ENCODE results near the gene HEBP1. TPM values are rescaled to one million over a fixed set of nuclear protein-coding genes. Genes with fewer than 3 reads are reported as not detected.

The HEBP1 gene
- total RNA-seq, 4 donors from 2014 or later = 65.4 to 80.1 (median 71.7) TPM

GRCh38 chr12:12946686-12947355, 53.2 kb downstream of the HEBP1 start:
- no peak for TF ChIP-seq CTCF (IDR thresholded peaks at IDR 0.05; ENCODE audit: low read depth)

DNA sequence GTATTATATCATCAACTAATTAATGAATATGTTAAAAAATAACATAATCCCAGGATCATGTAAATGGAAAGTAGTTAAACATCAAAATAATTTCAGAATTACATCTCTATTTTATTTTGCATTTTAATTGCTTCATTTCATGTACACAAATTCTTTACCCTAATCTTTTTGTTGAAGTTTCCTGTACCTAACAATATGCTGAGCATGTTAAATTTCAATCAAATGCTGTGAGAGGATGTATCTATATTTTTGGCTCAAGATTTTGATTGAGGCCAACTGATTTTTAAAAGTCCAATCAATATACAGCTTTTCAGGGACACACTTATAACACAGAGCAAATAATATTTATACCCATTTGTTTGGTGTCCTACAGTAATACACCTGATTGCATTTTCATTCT, 54.5 kb downstream of the HEBP1 start:
- TF ChIP-seq CTCF (IDR thresholded peaks at IDR 0.05; ENCODE audit: low read depth) = no peak

DNA sequence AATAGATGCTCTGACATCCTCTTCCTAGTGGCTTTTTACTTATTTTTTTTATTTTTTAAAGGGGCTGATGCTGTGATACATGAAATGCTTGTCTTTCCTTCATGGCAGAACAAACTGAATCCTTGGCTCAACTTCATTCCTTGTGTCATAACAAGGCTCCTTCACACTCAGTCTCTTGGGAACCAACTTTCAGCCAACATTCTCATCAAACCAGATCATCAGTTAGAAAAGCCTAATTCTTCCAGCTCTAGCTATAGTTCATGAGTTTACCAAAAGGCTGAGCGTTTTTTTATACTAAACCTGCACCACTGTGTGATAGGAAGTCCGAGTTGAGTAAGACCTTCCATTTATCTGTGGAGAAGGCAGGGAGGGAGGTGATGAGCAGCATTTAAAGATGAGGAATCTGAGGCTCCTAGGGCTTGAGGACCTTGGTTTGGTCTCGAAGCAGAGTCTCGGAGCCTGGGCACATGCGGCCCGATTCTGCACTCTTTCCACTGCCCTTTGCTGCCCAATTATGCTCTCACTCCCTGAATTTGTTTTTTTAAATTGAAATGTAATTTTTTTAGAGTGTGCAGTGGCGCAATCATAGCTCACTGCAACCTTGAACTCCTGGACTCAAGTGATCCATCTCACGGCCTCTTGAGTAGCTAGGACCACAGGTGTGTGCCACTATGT, 56.3 kb downstream of the HEBP1 start:
- no peak for TF ChIP-seq CTCF (IDR thresholded peaks at IDR 0.05; ENCODE audit: low read depth)

DNA sequence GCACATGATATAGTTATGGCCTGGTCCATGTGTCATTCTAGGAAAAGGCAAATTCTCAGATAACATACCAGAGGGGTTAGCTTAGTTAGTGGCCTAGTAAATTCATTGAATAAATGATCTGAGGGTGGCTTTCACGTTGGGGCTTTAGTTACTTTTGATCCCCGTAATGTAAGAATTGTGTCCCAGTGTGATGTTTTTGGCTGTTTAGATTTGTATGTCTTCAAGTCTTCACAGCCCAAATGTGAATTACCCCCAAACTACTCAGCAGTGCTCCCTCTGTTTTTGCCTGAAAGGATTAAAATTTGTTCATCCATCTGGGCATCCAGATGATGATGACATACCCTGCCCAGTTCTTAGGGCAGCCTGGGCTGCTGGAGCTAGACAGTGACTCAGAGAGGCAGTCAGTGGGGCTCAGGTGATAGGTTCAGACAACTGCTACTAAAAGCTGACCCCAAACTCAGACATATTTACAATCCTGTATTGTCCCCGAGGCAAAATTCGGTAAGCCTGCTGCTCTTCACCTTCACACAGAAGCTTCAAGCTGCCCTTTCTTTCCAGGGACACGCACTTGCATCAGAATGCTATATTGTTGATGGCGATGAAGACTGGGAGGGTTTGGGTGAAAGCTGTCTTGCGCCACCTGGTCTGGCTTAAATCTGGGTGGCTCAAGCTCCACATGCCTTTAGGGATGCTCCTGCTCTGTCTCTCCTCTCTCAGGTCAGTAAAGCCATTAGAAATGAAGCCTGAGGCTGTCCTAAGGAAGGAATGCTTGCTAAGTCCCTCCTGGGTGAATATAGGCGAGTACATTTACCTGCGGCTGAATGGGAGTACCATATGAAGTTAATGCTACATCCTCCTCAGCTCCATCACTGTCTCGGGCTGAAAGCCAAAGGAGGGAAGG, 58.4 kb downstream of the HEBP1 start:
- TF ChIP-seq CTCF (IDR thresholded peaks at IDR 0.05; ENCODE audit: low read depth) = no peak

GRCh38 chr12:12939888-12940287, 60.2 kb downstream of the HEBP1 start:
- no peak for TF ChIP-seq CTCF (IDR thresholded peaks at IDR 0.05; ENCODE audit: low read depth)

DNA sequence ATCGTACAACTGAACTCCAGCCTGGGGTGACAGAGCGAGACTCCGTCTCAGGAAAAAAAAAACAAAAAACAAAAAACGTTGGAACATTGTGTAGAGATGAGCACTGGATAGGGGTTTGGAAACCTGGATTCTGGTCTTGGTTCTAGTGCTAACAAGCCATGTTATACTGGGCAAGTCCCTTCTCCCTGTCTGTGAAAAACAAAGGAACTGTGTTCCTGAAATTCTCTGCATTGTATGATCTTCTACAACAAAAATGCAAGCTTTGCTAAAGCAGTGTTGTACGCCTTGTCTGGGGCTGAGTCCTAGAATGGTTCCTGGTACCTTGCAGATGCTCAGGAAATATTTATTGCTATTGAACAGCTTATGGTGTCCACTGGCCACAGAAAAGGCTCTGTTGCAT, 61.5 kb downstream of the HEBP1 start:
- no peak for TF ChIP-seq CTCF (IDR thresholded peaks at IDR 0.05; ENCODE audit: low read depth)

DNA sequence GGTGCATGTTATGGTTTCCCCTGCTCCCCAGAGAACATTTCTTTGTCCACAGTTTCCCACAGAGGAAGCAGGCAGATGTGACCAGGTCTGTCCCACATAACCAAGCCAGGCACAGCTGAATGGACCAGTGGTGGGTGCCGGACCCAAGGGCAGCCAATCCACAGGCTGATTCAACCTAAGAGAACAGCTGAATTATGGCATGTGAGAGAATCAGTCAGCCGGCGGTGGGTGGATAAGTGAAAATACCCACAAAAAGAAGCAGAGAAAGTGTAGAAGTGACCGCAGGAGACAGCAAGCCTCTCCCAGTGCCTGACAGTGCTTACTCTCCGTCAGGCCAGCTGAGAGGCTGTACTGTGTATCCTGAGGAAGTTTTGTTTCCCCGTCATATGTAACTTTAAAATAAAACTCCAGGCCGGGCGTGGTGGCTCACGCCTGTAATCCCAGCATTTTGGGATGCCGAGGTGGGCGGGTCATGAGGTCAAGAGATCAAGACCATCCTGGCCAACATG, 63.0 kb downstream of the HEBP1 start:
- TF ChIP-seq CTCF (IDR thresholded peaks at IDR 0.05; ENCODE audit: low read depth) = no peak

Measured in subcutaneous adipose tissue (tissue), 4 donors.